Measurements from ENCODE around the gene OR1L4. TPM values are rescaled to one million over a fixed set of nuclear protein-coding genes. Genes with fewer than 3 reads are reported as not detected.

The OR1L4 gene
- polyA plus RNA-seq (ENCODE audit: insufficient read length), result not detected

DNA sequence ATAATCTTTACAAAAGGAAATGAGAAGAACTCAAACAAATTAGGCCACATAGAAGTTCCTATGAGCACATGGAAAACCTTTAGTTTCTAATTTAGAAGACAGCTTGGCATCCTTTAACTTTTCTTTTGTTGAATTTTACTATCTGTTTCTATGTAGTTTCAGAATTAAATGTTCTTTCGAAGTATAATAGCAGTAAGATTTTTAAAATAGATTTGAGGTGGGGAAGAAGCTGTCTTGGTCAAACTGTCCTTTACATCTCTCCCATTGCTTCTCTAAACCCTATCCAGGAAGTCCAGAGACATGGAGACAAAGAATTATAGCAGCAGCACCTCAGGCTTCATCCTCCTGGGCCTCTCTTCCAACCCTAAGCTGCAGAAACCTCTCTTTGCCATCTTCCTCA lies at the start of gene OR1L4:
Gene OR1L4, plus strand, starts transcription at position 301 of the 400 bp plus-strand sequence. Its CDS starts 0 bp downstream, at position 301.
- no peak for DNase-seq

DNA sequence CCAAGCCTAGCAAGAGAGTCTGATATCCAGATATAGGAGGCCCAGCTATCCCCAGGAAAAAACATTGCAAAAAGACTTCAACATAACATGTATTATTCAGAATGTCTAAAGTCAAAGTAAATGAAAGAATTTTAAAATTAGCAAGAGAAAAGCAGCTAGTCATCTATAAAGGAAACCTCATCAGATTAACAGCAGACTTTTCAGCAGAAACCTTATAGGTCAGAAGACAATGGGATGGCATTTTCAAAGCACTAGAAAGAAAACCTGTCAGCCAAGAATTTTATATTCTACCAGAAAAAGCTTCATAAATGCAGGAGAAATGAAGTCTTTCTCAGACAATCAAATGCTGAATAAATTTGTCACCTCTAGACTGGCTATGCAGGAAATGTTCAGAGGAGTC lies 38.9 kb upstream of the OR1L4 start:
- DNase-seq, result no peak

DNA sequence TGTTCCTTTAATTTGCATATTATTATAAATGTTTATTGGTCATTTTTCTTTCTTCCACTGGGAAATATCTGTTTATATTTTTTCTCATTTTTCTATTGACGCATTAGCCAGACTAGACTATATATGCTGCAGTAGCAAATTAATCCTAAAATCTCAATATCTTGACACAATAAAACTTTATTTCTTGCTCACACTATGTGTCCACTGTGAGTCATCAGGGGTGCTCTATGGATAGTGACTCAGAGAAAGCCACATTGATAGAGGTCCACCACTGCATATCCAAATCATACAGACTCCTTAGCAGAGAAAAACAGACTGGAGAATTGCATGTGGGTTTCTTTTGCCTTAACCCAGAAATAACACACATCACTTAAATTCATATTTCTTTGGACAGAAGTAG lies 28.1 kb upstream of the OR1L4 start:
- DNase-seq, result no peak

- no peak for DNase-seq
Measured at GRCh38 chr9:122718038-122718437, 5.8 kb upstream of the OR1L4 start.

GRCh38 chr9:122719218-122719617 lies 4.6 kb upstream of the OR1L4 start:
- no peak for DNase-seq

- no peak for DNase-seq
Measured at GRCh38 chr9:122742003-122742402, 18.2 kb downstream of the OR1L4 start, which contains the start of gene OR1L6. Gene OR1L6 (plus strand): TSS chr9:122742303. CDS start chr9:122749848, 7,545 bp downstream.

- DNase-seq, result no peak
Measured at GRCh38 chr9:122754825-122755224, 31.0 kb downstream of the OR1L4 start.

DNA sequence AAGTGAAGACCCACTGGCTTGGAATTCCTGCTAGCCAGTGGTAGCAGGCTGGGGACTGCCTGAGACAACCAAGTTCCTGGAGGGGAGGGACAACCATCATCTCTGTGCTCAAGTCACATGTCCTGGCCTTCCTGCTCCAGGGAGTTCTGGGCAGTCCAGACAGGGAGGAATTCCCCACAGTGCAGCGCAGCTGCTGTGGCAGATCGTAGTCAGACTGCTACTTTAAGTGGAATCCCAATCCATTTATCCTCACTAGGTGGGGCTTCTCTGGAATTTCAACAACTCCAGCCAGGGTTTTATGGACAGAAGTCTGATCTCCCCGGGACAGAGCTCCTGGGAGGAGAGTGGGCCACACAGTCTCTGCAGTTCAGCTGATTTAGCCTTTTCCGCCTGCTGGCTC lies 44.0 kb downstream of the OR1L4 start:
- no peak for DNase-seq

Other genes starting within 250 kb of the OR1L4 start
- gene OR1J1, start 246.1 kb upstream of the OR1L4 start, polyA plus RNA-seq (ENCODE audit: insufficient read length), result not detected
- gene OR1J2, start 213.2 kb upstream of the OR1L4 start, polyA plus RNA-seq (ENCODE audit: insufficient read length), result not detected
- not detected for gene OR1J4, start 204.8 kb upstream of the OR1L4 start, polyA plus RNA-seq (ENCODE audit: insufficient read length)
- not detected for gene OR1N1, start 196.7 kb upstream of the OR1L4 start, polyA plus RNA-seq (ENCODE audit: insufficient read length)
- gene OR1N2, start 170.9 kb upstream of the OR1L4 start, polyA plus RNA-seq (ENCODE audit: insufficient read length), result not detected
- gene OR1L8, start 140.6 kb upstream of the OR1L4 start, polyA plus RNA-seq (ENCODE audit: insufficient read length), result 0.09 TPM
- not detected for gene OR1Q1, start 109.3 kb upstream of the OR1L4 start, polyA plus RNA-seq (ENCODE audit: insufficient read length)
- gene OR1B1, start 66.4 kb upstream of the OR1L4 start, polyA plus RNA-seq (ENCODE audit: insufficient read length), result not detected
- gene OR1L1, start 62.3 kb upstream of the OR1L4 start, polyA plus RNA-seq (ENCODE audit: insufficient read length), result not detected
- not detected for gene OR1L3, start 48.9 kb upstream of the OR1L4 start, polyA plus RNA-seq (ENCODE audit: insufficient read length)
- gene OR1L6, start 18.3 kb downstream of the OR1L4 start, polyA plus RNA-seq (ENCODE audit: insufficient read length), result not detected
- not detected for gene OR5C1, start 64.9 kb downstream of the OR1L4 start, polyA plus RNA-seq (ENCODE audit: insufficient read length)
- gene OR1K1, start 76.1 kb downstream of the OR1L4 start, polyA plus RNA-seq (ENCODE audit: insufficient read length), result not detected
- gene PDCL, start 104.6 kb downstream of the OR1L4 start, polyA plus RNA-seq (ENCODE audit: insufficient read length), result 15.2 TPM
- gene RC3H2, start 181.4 kb downstream of the OR1L4 start, polyA plus RNA-seq (ENCODE audit: insufficient read length), result 32.2 TPM
- 9.1 TPM for gene ZBTB6, start 189.3 kb downstream of the OR1L4 start, polyA plus RNA-seq (ENCODE audit: insufficient read length)
- 8.4 TPM for gene ZBTB26, start 207.5 kb downstream of the OR1L4 start, polyA plus RNA-seq (ENCODE audit: insufficient read length)
- gene RABGAP1, start 217.0 kb downstream of the OR1L4 start, polyA plus RNA-seq (ENCODE audit: insufficient read length), result 34.3 TPM

Data from hindlimb muscle (tissue), 1 donor.